LoVo (cell line): ENCODE data around the gene DDX23.

Experiments used
- DNase-seq: peaks from one replicate; pipeline ENCODE4 v3.0.0-alpha.2; 2016; ENCODE audit warnings: low spot score

The DDX23 gene

GRCh38 chr12:48795550-48796455 is 56.2 kb downstream of the DDX23 start:
- peak; percentile 91 for DNase-seq

GRCh38 chr12:48794870-48795269 is 57.1 kb downstream of the DDX23 start:
- peak; percentile 38 for DNase-seq

- no peak for DNase-seq
These were observed 58.3 kb downstream of the DDX23 start for GRCh38 chr12:48793696-48794095.

- DNase-seq: no peak
These were observed 62.1 kb downstream of the DDX23 start for GRCh38 chr12:48789858-48790326.

GRCh38 chr12:48788854-48789775 is 62.8 kb downstream of the DDX23 start, which contains the start of gene ADCY6:
Gene ADCY6 (minus strand): TSS chr12:48789089. CDS start chr12:48783434, 5,655 bp downstream.
- DNase-seq: peak; percentile 81

GRCh38 chr12:48788524-48788853 is 63.5 kb downstream of the DDX23 start:
- no peak for DNase-seq

- DNase-seq: no peak
These were observed 64.0 kb downstream of the DDX23 start for GRCh38 chr12:48787791-48788523.

- no peak for DNase-seq
These were observed 65.1 kb downstream of the DDX23 start for GRCh38 chr12:48786591-48787544.

- DNase-seq: no peak
These were observed 68.5 kb downstream of the DDX23 start for GRCh38 chr12:48783432-48783831.

GRCh38 chr12:48782457-48783395 is 69.2 kb downstream of the DDX23 start:
- DNase-seq: no peak

- no peak for DNase-seq
These were observed 70.1 kb downstream of the DDX23 start for GRCh38 chr12:48781750-48782456.

GRCh38 chr12:48780381-48781025 is 71.5 kb downstream of the DDX23 start:
- DNase-seq: no peak

- no peak for DNase-seq
These were observed 72.1 kb downstream of the DDX23 start for GRCh38 chr12:48779869-48780268.
